ENCODE measurements around the gene YIPF2.

The YIPF2 gene

DNA sequence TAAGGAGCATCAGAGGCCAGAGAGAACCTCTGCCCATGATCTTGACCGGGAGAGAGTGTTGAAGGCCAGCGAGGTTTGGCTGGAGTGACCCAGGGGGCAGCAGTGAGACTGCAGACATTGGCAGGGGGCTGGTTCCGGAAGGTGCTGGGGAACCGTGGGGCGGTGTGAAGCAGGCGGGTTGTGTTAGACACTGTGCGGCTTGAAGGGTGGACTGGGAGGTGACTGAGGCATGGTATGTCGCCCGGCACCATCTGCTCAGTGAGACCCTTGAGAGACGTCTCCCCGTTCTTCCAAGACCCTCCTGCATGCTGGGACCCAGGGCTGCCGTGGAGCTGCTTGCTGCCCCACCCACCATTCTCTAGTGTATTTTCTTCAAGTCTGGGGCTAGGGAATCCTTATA, 32.5 kb downstream of the YIPF2 start:
- Histone ChIP-seq H3K36me3 (no peaks in the 10 kb centered on the region), H3K4me1 (peaks cover 0 to 53% (median 17%) of the 10 kb centered on the region in 4 donors), H3K9me3 (no peaks in the 10 kb centered on the region), H3K27me3 (no peaks in the 10 kb centered on the region), H3K27ac (no peak overlapping the region), H3K4me3 (no peak overlapping the region)
- intact Hi-C loops (cut with DNase I; ENCODE audit: low total_unique reads): no loop called here
- DNase-seq: no peak
- TF ChIP-seq, protein P1, sequence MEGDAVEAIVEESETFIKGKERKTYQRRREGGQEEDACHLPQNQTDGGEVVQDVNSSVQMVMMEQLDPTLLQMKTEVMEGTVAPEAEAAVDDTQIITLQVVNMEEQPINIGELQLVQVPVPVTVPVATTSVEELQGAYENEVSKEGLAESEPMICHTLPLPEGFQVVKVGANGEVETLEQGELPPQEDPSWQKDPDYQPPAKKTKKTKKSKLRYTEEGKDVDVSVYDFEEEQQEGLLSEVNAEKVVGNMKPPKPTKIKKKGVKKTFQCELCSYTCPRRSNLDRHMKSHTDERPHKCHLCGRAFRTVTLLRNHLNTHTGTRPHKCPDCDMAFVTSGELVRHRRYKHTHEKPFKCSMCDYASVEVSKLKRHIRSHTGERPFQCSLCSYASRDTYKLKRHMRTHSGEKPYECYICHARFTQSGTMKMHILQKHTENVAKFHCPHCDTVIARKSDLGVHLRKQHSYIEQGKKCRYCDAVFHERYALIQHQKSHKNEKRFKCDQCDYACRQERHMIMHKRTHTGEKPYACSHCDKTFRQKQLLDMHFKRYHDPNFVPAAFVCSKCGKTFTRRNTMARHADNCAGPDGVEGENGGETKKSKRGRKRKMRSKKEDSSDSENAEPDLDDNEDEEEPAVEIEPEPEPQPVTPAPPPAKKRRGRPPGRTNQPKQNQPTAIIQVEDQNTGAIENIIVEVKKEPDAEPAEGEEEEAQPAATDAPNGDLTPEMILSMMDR (IDR thresholded peaks at IDR 0.05): no peak

DNA sequence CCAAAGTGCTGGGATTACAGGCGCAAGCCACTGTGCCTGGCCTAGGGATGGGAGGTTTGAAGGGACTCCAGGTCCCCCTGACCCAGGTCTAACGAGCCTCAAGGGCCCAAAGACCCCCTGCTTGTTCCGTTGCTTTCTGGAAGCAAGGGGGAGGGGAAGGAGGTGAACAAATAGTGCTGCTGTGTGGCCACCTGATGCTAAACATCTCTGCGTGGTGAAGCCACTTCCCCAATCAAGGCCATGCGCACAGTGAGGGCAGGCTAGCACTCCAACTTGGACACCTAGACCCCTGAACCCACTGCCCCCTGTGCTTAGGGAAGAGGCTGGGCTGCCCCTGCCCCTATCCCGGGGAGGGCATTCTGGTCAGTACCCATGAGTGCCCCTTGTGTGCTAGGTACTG, 33.1 kb downstream of the YIPF2 start:
- H3K27me3 ChIP-seq: no peaks in the 10 kb centered on the region
- no peak overlapping the region for H3K4me3 ChIP-seq
- H3K36me3 ChIP-seq: no peaks in the 10 kb centered on the region
- H3K27ac ChIP-seq: no peak overlapping the region
- peaks cover 0 to 55% (median 16%) of the 10 kb centered on the region in 4 donors for H3K4me1 ChIP-seq
- DNase-seq: no peak
- TF ChIP-seq, protein P1 (IDR thresholded peaks at IDR 0.05): no peak
- H3K9me3 ChIP-seq: no peaks in the 10 kb centered on the region
- intact Hi-C loops (cut with DNase I; ENCODE audit: low total_unique reads): no loop called here

DNA sequence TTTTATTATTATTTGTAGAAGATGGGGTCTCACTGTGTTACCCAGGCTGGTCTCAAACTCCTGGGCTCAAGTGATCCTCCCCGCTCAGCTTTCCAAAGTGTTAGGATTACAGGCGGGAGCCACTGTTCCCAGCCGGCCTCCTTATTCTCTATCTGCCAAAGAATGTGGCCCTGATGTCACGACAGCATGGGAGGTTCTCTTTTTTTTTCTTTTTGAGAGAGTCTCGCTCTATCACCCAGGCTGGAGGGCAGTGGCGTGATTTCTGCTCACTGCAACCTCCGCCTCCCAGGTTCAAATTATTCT, 33.6 kb downstream of the YIPF2 start:
- TF ChIP-seq, protein P1 (IDR thresholded peaks at IDR 0.05): no peak
- intact Hi-C loops (cut with DNase I; ENCODE audit: low total_unique reads): no loop called here
- Histone ChIP-seq H3K4me3 (no peak overlapping the region), H3K27ac (no peak overlapping the region), H3K36me3 (no peaks in the 10 kb centered on the region), H3K4me1 (peaks cover 0 to 55% (median 16%) of the 10 kb centered on the region in 4 donors), H3K27me3 (no peaks in the 10 kb centered on the region), H3K9me3 (no peaks in the 10 kb centered on the region)
- DNase-seq: no peak

DNA sequence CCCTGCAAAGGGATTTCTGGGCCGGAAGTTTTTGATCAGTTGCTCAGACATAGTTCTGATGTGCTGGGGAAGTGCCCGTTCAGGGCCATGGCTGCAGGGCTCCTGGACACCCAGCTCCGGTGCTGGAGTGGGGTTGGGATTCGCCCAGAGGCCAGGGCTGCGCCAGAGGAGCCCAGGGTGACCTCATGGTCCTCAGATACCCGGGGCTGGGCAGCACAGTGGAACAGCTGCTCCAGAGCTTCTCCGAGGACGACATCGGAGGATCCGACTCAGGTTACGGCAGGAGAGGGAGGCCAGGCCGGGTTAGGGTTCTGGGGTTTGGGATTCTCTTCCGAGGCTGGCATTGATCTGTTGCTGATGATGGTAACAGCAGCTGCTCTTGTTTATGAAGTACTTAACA, 36.2 kb downstream of the YIPF2 start:
- Histone ChIP-seq H3K4me1 (peaks cover 0 to 49% (median 5%) of the 10 kb centered on the region in 4 donors), H3K36me3 (no peaks in the 10 kb centered on the region), H3K27me3 (no peaks in the 10 kb centered on the region), H3K27ac (no peak overlapping the region), H3K9me3 (no peaks in the 10 kb centered on the region), H3K4me3 (no peak overlapping the region)
- DNase-seq: no peak
- intact Hi-C loops (cut with DNase I; ENCODE audit: low total_unique reads): no loop called here
- TF ChIP-seq, protein P1 (IDR thresholded peaks at IDR 0.05): no peak

DNA sequence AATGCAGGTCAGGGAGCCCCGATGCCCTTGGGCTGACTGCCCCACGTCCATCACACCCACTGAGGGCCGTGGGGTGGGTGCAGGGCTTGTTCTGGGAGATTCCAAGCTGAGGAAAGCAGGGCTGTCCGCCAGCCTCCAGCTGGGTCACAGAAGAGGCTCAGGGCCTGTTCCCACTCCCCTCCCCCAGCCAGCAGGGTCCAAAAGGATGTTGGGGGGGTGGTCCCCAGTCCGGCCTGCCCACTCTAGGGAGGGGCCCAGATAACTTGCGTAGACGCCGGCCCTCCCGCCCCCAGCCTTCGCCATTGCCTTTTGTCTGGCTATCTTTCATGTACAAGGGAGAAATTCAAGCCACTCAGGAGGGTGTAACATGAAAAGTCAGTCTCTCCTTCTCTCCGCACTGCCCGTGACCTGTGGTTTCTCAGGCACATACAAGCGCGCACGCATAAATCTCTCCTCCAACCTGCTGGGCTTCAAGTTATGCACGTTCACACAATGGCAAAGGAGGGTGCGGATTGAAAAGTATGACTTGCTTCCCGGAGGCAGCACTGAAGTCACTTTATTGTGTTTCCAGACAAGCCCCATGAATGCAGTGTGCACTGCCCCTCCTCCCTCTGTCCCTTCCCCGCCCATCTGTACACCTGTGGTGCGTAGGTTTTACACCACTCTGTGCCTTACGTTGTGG, 36.9 kb downstream of the YIPF2 start:
- no peaks in the 10 kb centered on the region for H3K9me3 ChIP-seq
- intact Hi-C loops (cut with DNase I; ENCODE audit: low total_unique reads): no loop called here
- no peak for DNase-seq
- TF ChIP-seq, protein P1 (IDR thresholded peaks at IDR 0.05): no peak
- no peaks in the 10 kb centered on the region for H3K36me3 ChIP-seq
- no peaks in the 10 kb centered on the region for H3K27me3 ChIP-seq
- H3K27ac ChIP-seq: no peak overlapping the region
- H3K4me1 ChIP-seq: peaks cover 0 to 45% (median 5%) of the 10 kb centered on the region in 4 donors
- H3K4me3 ChIP-seq: no peak overlapping the region

DNA sequence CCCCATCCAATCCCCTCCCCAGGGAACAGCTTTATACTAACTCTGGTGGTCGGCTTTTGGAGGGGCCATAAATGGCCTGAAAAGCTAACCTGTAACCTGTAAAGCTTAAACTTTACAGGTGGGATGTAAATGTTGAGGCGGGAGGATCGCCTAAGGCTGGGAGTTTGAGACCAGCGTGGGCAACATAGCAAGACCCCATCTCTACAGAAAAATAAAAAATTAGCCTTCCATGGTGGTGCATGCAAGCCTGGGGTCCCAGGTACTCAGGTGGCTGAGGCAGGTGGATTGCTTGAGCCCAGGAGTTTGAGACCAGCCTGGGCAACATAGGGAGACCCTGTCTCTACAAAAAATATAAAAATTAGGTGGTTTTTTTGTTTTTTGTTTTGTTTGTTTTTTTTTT, 38.6 kb downstream of the YIPF2 start:
- Histone ChIP-seq H3K4me1 (peaks cover 0 to 39% (median 5%) of the 10 kb centered on the region in 4 donors), H3K27me3 (no peaks in the 10 kb centered on the region), H3K36me3 (no peaks in the 10 kb centered on the region), H3K27ac (no peak overlapping the region), H3K4me3 (no peak overlapping the region), H3K9me3 (no peaks in the 10 kb centered on the region)
- TF ChIP-seq, protein P1 (IDR thresholded peaks at IDR 0.05): no peak
- no peak for DNase-seq
- intact Hi-C loops (cut with DNase I; ENCODE audit: low total_unique reads): no loop called here

Measured in tibial artery (tissue), 4 donors.